Activated B cell treated with CpG ODN at 0.5 μM for 24 hours (primary cell): ENCODE data around the gene NR4A3. TPM values are rescaled to one million over a fixed set of nuclear protein-coding genes. Genes with fewer than 3 reads are reported as not detected.

ENCODE experiments used
- ATAC-seq: fragments of 200-7000 bp; cut with Tn5 transposase; one replicate; pipeline ENCODE4 v1.10.0; 2021; ENCODE audit warnings: low read depth, mild to moderate bottlenecking, moderate library complexity
- CTCF ChIA-PET: fragments of 350-600 bp; sonication (Branson Sonifier 250); formaldehyde crosslinking; loops from one replicate; lab custom pipeline; 2021; ENCODE audit warnings: antibody characterized with exemption; lab: Charles Lee
- POLR2A ChIA-PET: fragments of 350-600 bp; sonication (Branson Sonifier 250); formaldehyde crosslinking; loops from one replicate; lab custom pipeline; 2021; ENCODE audit warnings: antibody characterized with exemption; lab: Charles Lee
- DNase-seq: peaks from one replicate; pipeline ENCODE4 v3.0.0; 2022
- H3K27ac Mint-ChIP-seq: one replicate; pipeline ENCODE4 v1.8.0; 2020; ENCODE audit warnings: mixed read lengths
- H3K27me3 Mint-ChIP-seq: one replicate; pipeline ENCODE4 v1.8.0; 2021; ENCODE audit warnings: mixed read lengths
- H3K36me3 Mint-ChIP-seq: one replicate; pipeline ENCODE4 v1.8.0; 2021; ENCODE audit warnings: low read depth, mixed read lengths
- H3K4me1 Mint-ChIP-seq: one replicate; pipeline ENCODE4 v1.8.0; 2021; ENCODE audit warnings: mixed read lengths
- H3K4me3 Mint-ChIP-seq: one replicate; pipeline ENCODE4 v1.8.0; 2020; ENCODE audit warnings: mild to moderate bottlenecking, mixed read lengths
- H3K9me3 Mint-ChIP-seq: one replicate; pipeline ENCODE4 v1.8.0; 2020; ENCODE audit warnings: mixed read lengths
- intact Hi-C: fragments of 100-400 bp; cut with micrococcal nuclease; formaldehyde crosslinking; loops from one replicate; pipeline ENCODE4 v1.15.1; 2024
- total RNA-seq: library from RNA; stranded (reverse); gene quantifications from 2 replicates; pipeline ENCODE4 v1.2.3, GENCODE V29; 2022
- TF ChIP-seq, protein P1 (sequence below): fragments of 200-600 bp; IDR thresholded peaks from one replicate; pipeline ENCODE4 v1.8.0; 2022; ENCODE audit warnings: antibody characterized with exemption, mild to moderate bottlenecking

NR4A3 gene
- total RNA-seq, 1 donor from 2014 or later, result 21.5 TPM

DNA sequence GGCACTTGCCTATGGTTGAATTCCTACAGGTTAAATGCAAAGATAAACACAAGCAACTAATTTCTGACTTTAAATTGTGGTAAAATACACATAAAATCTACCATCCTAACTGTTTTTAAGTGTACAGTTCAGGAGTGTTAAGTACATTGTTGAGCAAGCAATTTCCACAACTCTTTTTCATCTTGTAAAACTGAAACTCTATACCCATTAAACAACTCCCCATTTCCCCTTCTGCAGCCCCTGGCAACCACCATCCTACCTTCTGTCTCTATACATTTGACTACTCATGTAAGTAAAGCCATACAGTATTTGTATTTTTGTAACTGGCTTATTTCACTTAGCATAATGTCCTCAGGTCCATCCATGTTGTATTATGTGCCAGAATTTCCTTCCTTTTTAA, 46.3 kb downstream of the NR4A3 start:
- H3K27ac Mint-ChIP-seq, result no peak overlapping the region
- TF ChIP-seq, protein P1, sequence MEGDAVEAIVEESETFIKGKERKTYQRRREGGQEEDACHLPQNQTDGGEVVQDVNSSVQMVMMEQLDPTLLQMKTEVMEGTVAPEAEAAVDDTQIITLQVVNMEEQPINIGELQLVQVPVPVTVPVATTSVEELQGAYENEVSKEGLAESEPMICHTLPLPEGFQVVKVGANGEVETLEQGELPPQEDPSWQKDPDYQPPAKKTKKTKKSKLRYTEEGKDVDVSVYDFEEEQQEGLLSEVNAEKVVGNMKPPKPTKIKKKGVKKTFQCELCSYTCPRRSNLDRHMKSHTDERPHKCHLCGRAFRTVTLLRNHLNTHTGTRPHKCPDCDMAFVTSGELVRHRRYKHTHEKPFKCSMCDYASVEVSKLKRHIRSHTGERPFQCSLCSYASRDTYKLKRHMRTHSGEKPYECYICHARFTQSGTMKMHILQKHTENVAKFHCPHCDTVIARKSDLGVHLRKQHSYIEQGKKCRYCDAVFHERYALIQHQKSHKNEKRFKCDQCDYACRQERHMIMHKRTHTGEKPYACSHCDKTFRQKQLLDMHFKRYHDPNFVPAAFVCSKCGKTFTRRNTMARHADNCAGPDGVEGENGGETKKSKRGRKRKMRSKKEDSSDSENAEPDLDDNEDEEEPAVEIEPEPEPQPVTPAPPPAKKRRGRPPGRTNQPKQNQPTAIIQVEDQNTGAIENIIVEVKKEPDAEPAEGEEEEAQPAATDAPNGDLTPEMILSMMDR, result no peak
- no peak overlapping the region for H3K4me3 Mint-ChIP-seq
- no peak for ATAC-seq
- no peaks in the 10 kb centered on the region for H3K9me3 Mint-ChIP-seq
- no peak for DNase-seq
- no peaks in the 10 kb centered on the region for H3K4me1 Mint-ChIP-seq
- intact Hi-C loops, result no loop called here
- ChIA-PET POLR2A (interaction anchor here (0.6 kb wide), 1 partner anchor 36 kb away, joined by 4 read pairs; no protein-coding TSS in a partner anchor), CTCF (no interaction called here)
- H3K27me3 Mint-ChIP-seq, result no peaks in the 10 kb centered on the region
- H3K36me3 Mint-ChIP-seq, result peaks cover 14% of the 10 kb centered on the region

DNA sequence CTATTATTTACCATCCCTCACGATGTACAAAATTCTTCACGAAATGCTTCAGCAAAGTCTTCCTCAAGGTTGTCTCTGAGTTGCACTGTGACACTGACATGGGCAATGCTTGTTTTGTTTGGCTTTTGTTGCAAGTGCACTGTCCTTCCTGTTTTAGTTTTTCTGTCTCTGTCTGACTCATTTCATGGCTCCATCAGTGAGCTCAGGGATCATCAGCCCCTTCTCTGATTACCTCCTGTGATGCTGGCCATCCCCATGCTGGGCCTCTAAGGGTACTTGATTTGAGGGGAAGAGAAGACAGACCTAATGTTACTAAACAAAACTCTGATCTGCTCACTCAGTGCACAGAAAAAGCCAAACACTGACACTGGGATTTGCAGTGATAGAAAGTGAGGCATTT, 47.2 kb downstream of the NR4A3 start:
- intact Hi-C loops, result no loop called here
- DNase-seq, result no peak
- no peaks in the 10 kb centered on the region for H3K4me1 Mint-ChIP-seq
- TF ChIP-seq, protein P1, result no peak
- no peaks in the 10 kb centered on the region for H3K27me3 Mint-ChIP-seq
- no peaks in the 10 kb centered on the region for H3K9me3 Mint-ChIP-seq
- ChIA-PET CTCF (no interaction called here), POLR2A (interaction anchor here (0.5 kb wide), 1 partner anchor 42 kb away, joined by 3 read pairs; no protein-coding TSS in a partner anchor)
- no peak overlapping the region for H3K4me3 Mint-ChIP-seq
- no peak for ATAC-seq
- peaks cover 5% of the 10 kb centered on the region for H3K36me3 Mint-ChIP-seq
- no peak overlapping the region for H3K27ac Mint-ChIP-seq

DNA sequence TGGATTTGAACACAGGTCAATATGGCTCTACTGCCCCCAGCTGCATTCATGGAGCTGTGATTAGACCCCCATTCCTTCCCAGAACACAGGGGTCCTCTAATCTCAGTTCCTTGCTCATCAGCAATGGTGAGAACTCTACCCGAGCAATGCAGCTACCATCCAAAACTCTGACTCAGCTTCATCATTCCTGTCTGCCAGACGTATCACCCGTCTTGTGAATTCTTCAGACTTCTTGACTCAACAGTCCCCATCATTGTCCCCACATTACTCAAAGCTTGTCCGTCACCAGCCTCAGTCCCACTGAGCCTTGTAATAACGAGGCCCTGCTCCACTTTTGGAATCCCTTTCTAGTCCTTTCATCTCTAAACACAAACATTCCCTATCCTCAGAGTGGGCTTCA, 48.4 kb downstream of the NR4A3 start:
- Mint-ChIP-seq H3K4me1 (no peaks in the 10 kb centered on the region), H3K9me3 (no peaks in the 10 kb centered on the region), H3K27me3 (no peaks in the 10 kb centered on the region), H3K27ac (no peak overlapping the region), H3K36me3 (no peaks in the 10 kb centered on the region), H3K4me3 (no peak overlapping the region)
- DNase-seq (no peak), ATAC-seq (no peak)
- TF ChIP-seq, protein P1, result no peak
- intact Hi-C loops, result no loop called here
- ChIA-PET CTCF (no interaction called here), POLR2A (no interaction called here)

DNA sequence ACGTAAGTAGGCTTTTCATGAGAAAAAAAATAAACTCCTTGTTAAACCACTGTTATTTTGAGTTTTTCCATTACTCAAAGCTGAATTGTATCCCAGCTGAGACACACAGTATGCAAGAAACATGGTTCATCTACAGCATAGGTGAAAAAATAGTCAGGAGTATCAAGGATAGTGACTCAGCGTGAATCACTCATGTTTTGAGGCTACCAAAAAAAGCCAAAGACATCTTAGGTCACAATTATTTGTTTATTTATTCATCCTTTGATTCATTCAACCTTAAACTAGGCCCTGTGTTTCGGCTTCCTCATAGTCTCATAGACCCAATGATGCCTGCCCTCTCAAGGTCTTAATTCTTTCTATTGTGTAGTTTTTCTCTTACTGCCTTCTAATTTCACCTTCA, 51.8 kb downstream of the NR4A3 start:
- ChIA-PET POLR2A (no interaction called here), CTCF (no interaction called here)
- Mint-ChIP-seq H3K27me3 (no peaks in the 10 kb centered on the region), H3K27ac (no peak overlapping the region), H3K36me3 (no peaks in the 10 kb centered on the region), H3K9me3 (peaks cover 9% of the 10 kb centered on the region), H3K4me3 (no peak overlapping the region), H3K4me1 (peaks cover 2% of the 10 kb centered on the region)
- TF ChIP-seq, protein P1, result no peak
- no peak for DNase-seq
- ATAC-seq, result no peak
- intact Hi-C loops, result no loop called here

DNA sequence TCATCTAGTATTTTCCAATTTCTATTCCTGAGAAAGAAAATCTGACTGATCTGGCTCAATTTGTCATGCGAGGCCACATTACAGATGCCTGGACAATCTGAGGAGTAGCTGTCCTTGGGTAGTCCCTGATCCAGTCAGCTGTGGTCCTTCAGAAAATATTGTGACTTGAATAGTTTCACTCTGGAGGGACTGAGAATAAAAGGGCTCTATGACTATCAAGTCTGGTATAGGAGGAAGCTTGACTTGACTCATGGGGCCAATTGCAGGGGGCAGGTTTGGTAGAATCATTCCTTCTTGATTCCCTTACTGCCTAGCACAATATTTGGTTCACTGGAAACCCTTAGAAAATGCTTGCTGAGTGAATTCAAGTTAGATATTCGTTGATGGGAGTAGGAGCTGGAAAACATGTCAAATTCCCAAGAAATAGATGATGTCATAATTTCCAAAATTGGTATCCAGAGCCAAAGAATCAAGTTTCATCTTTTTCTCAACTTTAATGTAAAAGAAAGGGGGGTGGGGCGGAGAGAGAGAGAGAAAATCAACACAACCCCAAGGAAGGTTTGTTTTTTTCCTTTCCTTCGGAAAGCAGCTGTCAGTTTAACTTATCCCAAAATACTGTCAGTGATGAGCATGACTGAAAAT, 52.4 kb downstream of the NR4A3 start:
- ChIA-PET CTCF (no interaction called here), POLR2A (no interaction called here)
- TF ChIP-seq, protein P1, result no peak
- H3K27ac Mint-ChIP-seq, result no peak overlapping the region
- H3K36me3 Mint-ChIP-seq, result no peaks in the 10 kb centered on the region
- H3K4me1 Mint-ChIP-seq, result peaks cover 2% of the 10 kb centered on the region
- no peak for ATAC-seq
- H3K9me3 Mint-ChIP-seq, result peaks cover 9% of the 10 kb centered on the region
- no peaks in the 10 kb centered on the region for H3K27me3 Mint-ChIP-seq
- no peak overlapping the region for H3K4me3 Mint-ChIP-seq
- intact Hi-C loops, result no loop called here
- no peak for DNase-seq
